DND-41 (cell line): ENCODE results near the gene MIOX.

Experiments
- EZH2 ChIP-seq: IDR thresholded peaks from 3 replicates; pipeline ENCODE4 v1.6.1; 2012; ENCODE audit warnings: borderline replicate concordance, low read depth, mild to moderate bottlenecking, moderate library complexity, low read length, inconsistent platforms; ENCODE audit not compliant: severe bottlenecking
- TF ChIP-seq, protein P1 (sequence below): IDR thresholded peaks from 2 replicates; pipeline ENCODE4 v1.5.1; 2012; ENCODE audit warnings: borderline replicate concordance, low read length, moderate library complexity, mild to moderate bottlenecking; ENCODE audit not compliant: poor library complexity, severe bottlenecking; ENCODE audit errors: extremely low read depth

DNA sequence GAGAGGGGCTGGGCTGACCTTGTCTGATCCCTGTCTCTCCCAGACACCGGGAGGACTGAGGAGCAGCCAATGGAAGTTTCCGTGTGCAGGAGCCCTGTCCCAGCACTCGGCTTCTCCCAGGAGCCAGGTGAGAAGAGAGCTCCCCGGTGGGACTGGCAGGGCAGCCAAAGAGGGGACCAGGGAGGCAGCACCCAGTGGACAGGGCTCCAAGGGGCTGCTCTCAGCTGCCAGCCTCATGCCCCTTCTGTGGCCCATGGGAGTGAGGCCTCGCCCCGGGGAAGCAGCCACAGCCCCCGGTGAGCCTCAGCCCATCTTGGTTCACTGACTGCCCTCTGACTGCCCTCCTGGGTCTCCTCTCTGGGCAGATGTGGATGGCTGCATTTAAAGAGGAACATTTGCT is 31.9 kb downstream of the MIOX start:
- TF ChIP-seq, protein P1, sequence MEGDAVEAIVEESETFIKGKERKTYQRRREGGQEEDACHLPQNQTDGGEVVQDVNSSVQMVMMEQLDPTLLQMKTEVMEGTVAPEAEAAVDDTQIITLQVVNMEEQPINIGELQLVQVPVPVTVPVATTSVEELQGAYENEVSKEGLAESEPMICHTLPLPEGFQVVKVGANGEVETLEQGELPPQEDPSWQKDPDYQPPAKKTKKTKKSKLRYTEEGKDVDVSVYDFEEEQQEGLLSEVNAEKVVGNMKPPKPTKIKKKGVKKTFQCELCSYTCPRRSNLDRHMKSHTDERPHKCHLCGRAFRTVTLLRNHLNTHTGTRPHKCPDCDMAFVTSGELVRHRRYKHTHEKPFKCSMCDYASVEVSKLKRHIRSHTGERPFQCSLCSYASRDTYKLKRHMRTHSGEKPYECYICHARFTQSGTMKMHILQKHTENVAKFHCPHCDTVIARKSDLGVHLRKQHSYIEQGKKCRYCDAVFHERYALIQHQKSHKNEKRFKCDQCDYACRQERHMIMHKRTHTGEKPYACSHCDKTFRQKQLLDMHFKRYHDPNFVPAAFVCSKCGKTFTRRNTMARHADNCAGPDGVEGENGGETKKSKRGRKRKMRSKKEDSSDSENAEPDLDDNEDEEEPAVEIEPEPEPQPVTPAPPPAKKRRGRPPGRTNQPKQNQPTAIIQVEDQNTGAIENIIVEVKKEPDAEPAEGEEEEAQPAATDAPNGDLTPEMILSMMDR: no peak
- TF ChIP-seq EZH2: no peak
